GM21528 (cell line): Measurements from ENCODE around the gene VPS54.

Source experiments
- ATAC-seq: cut with Tn5 transposase; IDR thresholded peaks from one replicate; pipeline ENCODE4 v1.9.1; 2021; ENCODE audit warnings: mild to moderate bottlenecking, moderate library complexity; ENCODE audit not compliant: unreplicated experiment, low FRiP score

The VPS54 gene

DNA sequence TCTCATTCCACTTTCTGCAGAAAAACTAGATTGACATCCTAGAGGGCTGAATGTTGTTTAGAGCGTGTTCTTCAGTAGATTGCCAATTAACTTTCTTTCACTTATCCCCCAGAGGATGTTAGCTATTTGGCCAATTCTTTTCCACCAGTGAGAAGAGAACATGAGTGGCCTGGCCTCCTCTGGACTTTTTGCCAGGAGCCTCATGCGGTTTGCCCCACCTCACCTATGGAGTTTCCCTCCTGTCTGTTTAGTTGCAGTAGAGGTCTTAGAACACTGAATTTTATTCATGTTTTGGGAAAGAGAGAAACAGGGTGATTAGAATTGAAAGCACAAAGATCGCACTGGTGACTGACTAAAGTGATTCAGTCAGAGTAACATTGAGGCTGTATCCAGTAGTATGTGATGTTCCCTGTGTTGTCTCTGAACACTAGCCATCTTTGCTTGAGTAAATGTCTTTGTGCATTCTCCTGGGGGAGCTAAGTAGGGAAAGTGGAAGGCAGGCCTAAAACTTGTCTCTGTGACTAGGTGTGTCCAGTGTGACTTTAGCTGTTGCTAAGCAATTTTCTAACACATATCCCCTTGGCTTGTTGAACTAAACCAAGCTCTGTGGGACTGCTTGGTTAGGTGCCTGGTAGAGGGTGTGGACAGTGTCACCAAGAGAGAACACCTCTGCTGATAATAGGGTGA, 143.5 kb downstream of the VPS54 start:
- no peak for ATAC-seq

DNA sequence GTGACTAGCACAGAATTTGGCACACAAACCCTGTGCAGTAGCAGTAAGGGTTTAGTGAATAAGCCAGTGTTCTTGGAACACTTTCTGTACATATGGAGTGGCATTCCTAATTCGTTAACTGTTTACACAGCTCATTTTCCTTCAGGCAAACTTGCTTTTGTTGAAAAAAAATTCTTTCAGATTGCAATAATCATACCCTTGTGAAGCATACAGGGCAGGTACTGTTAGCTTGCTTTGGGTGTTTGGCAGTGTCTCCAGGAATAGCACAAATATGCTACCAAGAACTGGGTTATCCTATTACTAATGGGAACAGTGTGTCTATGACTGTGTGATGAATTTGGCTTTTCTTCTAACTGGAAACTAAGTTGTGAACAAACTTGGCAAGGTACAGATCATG, 144.1 kb downstream of the VPS54 start:
- no peak for ATAC-seq

DNA sequence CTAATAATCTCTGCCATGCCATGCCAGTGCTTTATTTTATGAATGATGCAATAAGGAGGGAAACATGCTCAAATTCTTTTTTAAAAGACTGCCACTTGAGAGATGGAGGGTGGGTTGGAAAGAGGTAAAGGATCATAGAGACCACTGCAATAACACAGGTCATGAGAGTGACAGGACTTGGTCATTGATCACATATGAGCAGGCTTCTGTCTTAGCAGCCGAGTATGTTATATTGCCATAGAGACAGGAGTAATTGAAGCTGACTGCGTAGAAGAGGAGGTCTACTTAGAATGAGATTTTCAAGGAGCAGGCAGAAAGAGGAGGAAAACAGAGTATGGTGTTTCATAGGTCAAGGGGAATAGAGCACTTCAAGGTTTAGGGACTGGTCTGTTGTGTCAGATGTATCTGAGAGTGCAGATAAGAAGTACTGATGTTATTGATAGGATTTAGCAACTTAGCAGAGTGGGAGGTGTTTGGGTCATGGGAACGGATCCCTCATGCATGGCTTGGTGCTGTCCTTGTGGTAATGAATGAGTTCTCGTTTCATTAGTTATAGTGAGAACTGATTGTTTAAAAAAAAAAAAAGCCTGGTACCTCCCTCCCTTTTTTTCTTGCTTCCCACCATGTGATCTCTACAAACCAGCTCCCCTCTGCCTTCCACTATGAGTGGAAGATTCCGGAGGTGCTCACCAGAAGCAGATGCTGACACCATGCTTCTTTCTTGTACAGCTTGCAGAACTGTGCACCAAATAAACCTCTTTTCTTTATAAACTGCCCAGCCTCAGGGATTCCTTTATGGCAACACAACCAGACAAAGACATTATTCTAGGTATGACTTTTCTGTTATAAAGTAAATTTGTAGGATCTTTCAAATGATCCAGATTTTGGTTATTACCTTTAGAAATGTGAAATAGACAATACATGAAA, 144.8 kb downstream of the VPS54 start:
- ATAC-seq = no peak

DNA sequence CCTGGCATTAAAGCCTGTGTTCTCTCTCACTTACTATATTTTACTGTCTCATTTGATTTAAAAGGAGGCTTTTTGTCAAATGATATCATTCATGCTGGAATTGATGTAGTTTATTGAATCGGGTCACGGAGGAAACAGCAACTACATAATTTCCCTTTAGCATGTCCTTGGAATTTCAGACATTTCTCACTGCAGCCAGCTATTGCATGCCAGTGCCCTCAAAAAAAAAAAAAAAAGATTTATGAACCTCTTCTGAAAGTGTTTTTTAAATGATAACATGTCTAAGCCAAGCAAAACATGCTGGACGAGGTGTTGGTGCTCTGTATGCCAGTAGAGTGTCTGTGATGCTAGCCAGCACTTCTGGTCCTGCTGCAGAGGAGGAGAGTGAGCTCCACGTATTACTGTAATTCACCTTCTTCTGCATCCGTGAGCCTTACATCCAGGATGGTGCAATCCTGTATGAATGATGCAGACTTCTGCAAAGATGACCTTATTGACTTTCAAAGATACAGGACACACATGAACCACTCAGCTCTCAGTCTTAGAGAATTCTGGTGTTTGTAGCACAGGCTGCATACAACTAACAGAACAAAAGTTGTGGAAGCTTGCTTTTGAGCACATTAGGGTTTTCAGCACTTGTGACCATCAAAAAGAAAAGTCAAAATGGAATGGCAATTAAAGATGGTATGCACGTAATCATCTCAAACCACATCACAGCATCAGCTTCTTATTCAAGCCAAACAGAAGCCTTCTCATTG, 146.5 kb downstream of the VPS54 start:
- no peak for ATAC-seq

DNA sequence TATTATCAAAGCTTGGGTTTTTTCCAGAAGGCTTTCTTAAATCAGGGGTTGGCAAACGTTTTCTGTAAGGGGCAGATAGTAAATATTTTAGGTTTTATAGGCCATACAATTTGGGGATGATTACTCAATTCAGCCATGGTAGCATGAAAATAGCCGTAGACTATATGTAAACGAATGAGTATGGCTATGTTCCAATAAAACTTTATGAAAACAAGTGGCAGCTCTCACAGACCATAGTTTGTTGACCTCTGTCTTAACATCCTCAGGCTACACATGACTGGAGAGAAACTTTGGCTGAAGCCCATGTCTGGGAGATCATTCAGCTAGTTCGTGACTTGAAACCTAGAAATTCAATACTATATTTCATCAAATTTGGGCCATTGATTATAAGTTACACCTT, 147.4 kb downstream of the VPS54 start:
- ATAC-seq = no peak

DNA sequence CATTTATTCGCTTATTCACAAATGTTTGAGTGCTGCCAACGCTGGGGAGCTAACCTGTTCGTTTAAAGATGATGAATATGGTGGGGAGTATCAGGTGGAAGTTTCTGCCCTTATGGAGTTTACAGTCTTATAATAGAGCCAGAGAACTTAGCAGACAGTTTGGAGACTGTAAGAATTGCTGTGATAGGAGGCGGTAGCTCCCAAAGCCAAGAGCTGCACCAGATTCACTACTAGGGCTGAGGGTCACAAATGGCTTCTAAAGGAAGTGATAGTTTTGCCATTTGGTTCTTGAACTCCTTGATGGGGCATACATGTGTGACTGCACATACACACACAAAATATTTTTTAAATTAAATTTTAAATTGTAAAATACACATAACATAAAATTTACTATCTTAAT, 148.5 kb downstream of the VPS54 start:
- ATAC-seq = no peak

DNA sequence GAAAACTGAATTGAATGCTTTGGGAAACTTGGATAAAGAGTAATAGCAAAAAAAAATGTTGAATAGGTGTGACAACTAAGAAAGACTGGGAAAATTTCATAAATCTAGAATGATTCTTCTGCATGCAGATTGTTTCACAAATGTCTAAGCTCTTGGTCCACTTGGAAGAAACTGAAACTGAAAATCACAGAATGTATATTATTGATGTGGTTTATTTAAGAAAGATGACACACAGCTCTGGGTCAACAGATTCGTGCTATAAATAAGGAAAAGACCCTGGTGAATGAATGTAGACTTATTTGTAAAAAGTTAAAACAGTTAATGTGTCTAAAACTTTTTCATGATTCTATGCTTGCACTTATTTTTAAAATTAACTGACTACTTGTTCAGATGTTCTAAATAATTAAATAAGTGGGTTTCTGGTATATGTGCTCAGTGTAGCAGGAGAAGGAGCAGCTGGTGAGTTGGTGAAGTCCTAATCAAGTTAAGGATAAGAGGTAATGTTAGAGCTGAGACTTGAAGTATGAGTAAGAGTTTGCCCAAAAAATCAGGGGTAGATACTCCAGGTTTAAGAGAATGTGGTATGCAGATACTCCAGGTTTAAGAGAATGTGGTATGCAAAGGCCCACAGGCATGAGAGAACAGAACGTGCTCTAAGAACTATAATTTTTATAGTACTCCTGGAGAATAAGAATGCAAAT, 153.1 kb downstream of the VPS54 start:
- ATAC-seq = no peak

DNA sequence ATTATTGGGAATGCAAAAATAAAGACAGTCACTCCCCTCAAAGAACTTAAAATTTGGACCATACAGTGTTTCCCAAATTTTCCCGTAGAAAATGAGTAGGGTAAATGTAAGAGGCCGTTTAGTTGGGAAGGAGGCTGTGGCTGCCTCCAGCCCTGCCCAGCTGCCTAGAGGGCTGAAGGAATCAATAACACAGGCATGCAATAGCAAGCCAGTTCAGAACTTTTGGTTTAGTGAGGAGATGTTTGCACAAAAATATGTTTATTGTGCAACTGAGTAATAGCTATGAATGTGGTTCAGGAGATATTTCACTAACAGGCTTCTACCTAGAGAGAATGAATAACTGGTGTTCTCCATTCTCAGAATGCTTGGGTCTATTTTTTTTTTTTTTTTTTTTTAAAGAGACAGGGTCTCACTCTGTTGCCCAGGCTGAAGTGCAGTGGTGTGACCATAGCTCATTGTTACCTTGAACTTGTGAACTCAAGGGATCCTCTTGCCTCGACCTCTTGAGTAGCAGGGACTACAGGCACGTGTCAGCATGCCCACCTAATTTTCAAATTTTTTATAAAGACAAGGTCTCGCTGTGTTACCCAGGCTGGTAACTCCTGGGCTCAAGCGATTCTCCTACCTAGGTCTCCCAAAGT, 153.9 kb downstream of the VPS54 start:
- ATAC-seq = no peak

DNA sequence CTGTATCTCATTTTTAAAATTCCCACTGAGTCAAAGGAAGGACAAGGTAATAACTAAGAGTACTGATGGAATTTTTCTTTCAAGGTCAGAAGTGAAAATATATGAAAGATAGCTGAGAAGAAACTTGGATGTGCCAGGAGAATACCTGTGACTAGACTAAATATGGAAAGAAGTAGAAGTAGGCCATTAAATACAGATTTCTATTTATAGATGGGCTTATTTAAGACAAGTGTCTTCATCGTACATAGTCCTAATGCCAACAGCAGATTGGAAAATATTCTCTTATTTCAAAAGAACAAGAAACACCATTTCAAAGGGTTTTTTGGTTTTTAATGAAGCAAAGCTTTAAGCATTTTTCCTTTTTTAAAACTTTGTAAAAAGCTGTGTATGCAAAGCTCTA, 155.5 kb downstream of the VPS54 start:
- ATAC-seq = no peak

DNA sequence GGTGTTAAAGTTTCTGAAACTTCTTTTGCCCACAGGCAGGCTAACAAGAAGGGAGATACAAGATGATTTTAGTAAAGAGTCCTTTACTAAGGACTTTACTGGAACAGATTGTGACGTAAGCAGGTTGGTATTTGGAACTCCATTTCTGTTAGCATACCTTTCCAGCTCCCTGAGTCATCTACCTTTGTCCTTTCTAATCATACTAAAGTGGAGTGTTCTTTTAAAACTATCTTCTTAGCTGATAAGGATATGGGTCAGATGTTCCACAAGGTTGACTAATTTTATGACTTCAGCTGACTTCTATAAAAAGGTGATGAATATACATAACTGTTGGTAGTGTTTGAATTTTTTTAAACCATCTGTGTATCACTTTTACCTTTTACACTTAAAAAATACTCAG, 156.4 kb downstream of the VPS54 start:
- ATAC-seq = no peak

DNA sequence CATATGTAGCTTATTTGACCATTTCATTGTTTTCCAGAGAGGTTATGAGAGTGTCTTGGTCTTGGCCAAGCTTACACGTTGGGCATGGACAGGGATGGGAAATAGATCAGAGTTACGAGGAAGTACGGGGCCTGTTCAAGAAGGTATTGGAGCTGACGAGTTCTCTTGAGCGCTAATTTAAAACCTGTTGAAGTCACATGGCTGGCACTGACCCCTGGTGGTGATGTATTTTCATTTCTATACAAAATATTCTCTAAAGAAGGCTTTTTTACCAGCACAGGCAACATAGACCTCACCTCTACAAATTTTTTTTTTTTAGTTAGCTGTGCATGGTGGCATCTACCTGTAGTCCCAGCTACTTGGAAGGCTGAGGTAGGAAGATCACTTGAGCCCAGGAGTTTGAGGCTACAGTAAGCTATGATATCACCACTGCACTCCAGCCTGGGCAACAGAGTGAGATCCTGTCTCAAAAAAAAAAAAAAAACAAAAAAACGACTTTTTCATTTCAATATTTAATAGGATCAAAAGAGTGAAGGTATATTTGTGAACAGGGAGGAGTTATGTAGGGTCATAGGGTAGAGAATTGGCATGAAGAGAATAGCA, 157.9 kb downstream of the VPS54 start:
- ATAC-seq = no peak

DNA sequence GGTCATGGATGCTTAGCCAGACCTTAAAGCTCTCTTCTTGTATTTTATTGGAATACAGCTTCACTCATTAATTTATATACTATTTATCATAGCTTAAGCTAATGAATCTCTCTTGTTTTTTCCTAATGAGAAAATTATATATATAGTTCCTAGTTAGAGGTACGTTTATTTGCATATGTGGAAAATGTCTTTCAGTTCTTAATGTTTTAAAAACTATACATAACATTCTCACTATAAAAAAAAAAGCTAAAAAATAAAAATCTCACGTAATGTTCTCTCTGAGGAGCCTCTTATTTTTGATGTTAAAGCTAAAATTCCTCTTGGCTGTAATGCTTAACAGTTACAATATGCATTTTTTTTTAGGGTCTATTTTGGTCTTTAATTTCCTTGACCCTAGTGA, 160.9 kb downstream of the VPS54 start:
- no peak for ATAC-seq

DNA sequence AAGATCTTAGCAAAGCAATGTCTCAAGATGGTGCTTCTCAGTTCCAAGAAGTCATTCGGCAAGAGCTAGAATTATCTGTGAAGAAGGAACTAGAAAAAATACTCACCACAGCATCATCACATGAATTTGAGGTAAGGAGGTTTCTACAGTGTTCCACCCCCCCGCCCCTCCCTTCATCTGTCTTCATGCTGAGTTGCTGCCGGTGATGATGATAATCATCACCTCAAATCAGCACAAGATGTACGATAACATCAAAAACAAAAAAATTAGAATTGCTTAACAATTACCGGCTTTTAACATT, 163.0 kb downstream of the VPS54 start:
- no peak for ATAC-seq

DNA sequence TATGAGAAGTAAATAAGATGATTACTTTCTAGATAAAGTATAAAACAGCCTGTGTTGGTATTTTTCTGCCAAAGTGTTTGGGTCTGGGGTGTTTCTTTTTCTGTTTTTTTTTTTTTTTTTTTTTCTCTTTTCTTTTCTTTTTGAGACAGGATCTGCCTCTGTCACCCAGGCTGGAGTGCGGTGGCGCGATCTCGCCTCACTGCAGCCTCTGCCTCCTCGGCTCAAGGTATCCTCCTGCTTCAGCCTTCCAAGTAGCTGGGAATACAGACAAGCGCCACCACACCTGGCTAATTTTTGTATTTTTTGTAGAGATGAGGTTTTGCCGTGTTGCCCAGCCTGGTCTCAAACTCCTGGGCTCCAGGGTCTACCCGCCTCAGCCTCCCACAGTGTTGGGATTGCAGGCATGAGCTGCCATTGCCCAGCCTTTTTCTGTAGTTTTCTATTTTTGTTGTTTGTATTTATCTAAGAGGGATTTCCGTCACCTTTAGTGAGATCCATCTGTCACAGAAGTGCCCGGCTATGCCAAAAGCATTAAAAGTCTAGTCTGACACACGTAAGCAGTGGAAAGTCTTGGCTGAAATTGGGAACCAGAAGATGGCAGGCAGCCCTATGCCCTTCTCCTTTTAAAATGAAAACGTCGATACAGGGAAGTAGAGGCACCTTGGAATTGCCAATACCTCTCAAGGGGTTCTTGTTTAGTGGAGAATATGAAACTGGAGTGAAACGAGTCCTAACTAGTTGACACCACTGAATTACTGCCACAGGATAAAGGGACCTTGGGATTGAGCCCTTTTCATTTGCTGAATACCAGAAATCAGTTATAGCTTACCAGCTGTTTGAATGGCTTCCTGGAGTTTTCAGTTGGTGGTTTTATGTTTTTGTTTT, 163.6 kb downstream of the VPS54 start:
- no peak for ATAC-seq

DNA sequence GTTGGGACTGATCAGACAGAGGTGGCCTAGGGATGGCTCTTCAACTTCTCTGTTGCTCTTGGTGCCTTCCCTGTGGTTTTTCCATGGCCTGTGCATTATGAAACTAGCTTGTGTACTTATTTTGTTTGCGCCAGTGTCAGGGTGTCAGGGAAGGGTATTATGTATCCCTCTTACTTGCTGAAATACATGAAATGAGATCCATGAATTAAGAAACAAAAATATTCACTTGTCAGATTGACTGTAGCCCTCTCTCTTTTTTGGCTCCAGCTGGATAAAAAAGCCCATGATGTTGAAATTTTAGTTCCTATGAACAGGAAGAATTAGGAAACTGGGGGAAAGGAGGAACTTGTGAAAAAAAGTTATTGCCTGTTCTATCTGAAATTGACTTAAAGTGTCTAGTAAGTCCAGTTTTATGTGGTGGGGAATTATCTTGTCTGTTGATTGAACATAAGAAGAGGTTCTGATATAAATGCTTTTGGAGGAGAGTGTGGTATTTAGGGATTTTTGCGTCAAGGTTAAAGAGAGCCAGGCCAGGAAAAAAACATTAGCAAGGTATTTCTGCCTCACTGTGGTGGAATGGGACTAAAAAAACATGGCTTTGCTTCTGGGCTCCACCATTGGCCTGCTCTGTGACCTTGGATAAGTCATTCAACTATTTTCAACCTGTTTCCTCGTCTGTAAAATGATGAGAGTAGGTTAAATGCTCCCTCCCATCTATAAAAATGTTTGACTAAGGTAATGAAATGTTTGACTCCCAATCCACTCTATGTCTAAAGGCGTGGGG, 165.5 kb downstream of the VPS54 start:
- ATAC-seq = no peak

DNA sequence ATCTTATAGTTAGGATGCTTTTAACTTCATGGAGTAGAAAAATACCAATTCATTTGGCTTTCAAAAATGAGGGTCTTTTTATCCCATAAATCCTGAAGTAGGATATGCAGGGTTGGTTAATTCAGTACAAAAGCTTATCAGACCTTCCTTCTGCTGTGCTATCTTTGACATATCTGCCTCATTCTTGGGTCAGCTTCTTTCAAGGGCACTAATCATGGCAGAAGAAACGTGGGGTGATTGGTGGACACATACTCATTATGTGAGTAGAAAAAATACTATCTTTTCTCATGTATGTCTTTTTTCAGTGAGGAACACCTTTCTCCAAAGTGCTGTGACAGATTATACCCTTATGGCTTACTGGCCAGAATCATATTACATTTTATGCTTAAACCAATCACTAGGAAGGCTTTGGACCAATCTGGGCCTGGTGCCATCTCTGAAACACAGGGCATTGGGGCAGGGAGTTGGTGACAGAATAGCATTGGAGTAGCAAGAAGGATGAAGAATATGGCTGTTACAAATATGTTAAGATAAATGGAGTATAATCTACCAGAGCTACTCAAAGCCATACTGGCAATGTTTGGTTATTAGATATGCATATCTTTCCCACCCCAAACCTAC, 167.4 kb downstream of the VPS54 start:
- ATAC-seq = no peak

DNA sequence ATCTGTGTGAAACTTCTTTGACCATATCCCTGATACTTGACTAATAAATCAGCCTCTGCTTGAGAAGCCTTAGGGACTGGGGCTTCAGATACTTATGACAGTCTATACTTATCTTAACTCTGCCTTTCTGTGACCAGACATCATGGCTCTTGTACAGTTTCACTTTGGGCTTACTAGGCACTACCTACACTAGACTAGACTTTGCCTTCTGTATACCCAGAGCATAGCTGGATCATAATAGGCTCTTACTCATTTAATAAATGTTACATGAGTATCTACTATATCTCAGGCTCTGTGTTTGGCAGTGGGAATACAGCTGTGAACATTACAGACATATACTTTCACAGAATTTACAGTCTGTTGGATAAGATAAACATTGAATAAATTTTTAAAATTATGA, 168.6 kb downstream of the VPS54 start:
- no peak for ATAC-seq

DNA sequence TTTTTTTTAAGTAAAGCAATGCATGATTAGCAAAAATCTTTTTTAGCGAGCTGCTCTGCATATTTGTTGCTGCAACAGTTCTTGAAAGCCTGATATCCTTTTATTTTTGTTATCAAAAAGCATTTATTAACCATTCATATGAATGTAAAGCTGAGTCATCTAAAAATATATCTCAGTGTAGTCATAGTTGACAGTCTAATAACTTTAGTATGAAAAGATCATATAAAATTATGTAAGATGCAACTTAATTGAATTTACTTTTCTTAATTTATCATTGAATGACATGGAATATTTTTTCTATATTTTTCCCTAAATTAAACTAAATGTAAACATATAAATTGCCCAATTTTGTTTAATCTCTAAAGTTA, 169.0 kb downstream of the VPS54 start:
- ATAC-seq = no peak
